Neuronal stem cell (in vitro differentiated cells): ENCODE measurements around the gene TCF4.

Experiments
- DNase-seq: peaks from one replicate; pipeline ENCODE4 v3.0.0-alpha.2; 2013; ENCODE audit warnings: low spot score
- H2AFZ ChIP-seq: one replicate; pipeline ENCODE4 v1.6.1; 2013; ENCODE audit warnings: mild to moderate bottlenecking, low read length, inconsistent platforms
- H2AK5ac ChIP-seq: 2 replicates; pipeline ENCODE4 v1.6.1; 2013; ENCODE audit warnings: low read depth, mild to moderate bottlenecking, inconsistent platforms, low read length, moderate library complexity, mixed read lengths
- H2BK120ac ChIP-seq: 2 replicates; pipeline ENCODE4 v1.6.1; 2013; ENCODE audit warnings: low read depth, mild to moderate bottlenecking, inconsistent platforms, low read length, moderate library complexity, mixed read lengths
- H2BK12ac ChIP-seq: one replicate; pipeline ENCODE4 v1.6.1; 2013; ENCODE audit warnings: low read length, inconsistent platforms
- H2BK15ac ChIP-seq: 2 replicates; pipeline ENCODE4 v1.6.1; 2013; ENCODE audit warnings: mild to moderate bottlenecking, low read length, inconsistent platforms, mixed read lengths
- H2BK5ac ChIP-seq: one replicate; pipeline ENCODE4 v1.6.1; 2013; ENCODE audit warnings: inconsistent platforms, mild to moderate bottlenecking, low read length, moderate library complexity
- H3K14ac ChIP-seq: one replicate; pipeline ENCODE4 v1.6.1; 2013; ENCODE audit warnings: low read length, inconsistent platforms
- H3K18ac ChIP-seq: 2 replicates; pipeline ENCODE4 v1.6.1; 2013; ENCODE audit warnings: low read length, inconsistent platforms
- H3K23ac ChIP-seq: 2 replicates; pipeline ENCODE4 v1.6.1; 2013; ENCODE audit warnings: low read depth, mild to moderate bottlenecking, mixed read lengths, low read length, inconsistent platforms; ENCODE audit not compliant: poor library complexity
- H3K27ac ChIP-seq: replicated peaks from 3 replicates; pipeline ENCODE4 v1.5.1; 2013; ENCODE audit warnings: low read length, inconsistent platforms
- H3K27me3 ChIP-seq, 3 experiments: 2 replicates each; pipeline ENCODE4 v1.6.1; 2013; ENCODE audit warnings: low read length in 3 of 3, mild to moderate bottlenecking in 2 of 3, inconsistent platforms in 1 of 3, low read depth in 1 of 3, mixed read lengths in 1 of 3, moderate library complexity in 1 of 3; ENCODE audit not compliant: control insufficient read depth in 3 of 3, insufficient read depth in 3 of 3
- H3K36me3 ChIP-seq, 2 donors: replicated peaks in 1 of 2; 2 replicates each; pipeline ENCODE4 v1.6.1; 2013; ENCODE audit warnings: low read length in 2 of 2; ENCODE audit not compliant: control insufficient read depth in 2 of 2, insufficient read depth in 2 of 2
- H3K4ac ChIP-seq: 2 replicates; pipeline ENCODE4 v1.6.1; 2013; ENCODE audit warnings: inconsistent platforms, mild to moderate bottlenecking, low read length, moderate library complexity
- H3K4me1 ChIP-seq, 2 donors: 1 replicate in 1 of 2; 2 replicates in 1 of 2; pipeline ENCODE4 v1.6.1; 2013; ENCODE audit warnings: low read length in 2 of 2, low read depth in 1 of 2; ENCODE audit not compliant: control insufficient read depth in 2 of 2, insufficient read depth in 1 of 2
- H3K4me2 ChIP-seq: one replicate; pipeline ENCODE4 v1.6.1; 2013; ENCODE audit warnings: mild to moderate bottlenecking, low read length, inconsistent platforms; ENCODE audit not compliant: insufficient read depth, poor library complexity, severe bottlenecking
- H3K4me3 ChIP-seq, 2 donors: 2 replicates each; pipeline ENCODE4 v1.5.1; 2013; ENCODE audit warnings: low read length in 2 of 2, mild to moderate bottlenecking in 2 of 2, inconsistent platforms in 1 of 2, moderate library complexity in 1 of 2
- H3K79me1 ChIP-seq: one replicate; pipeline ENCODE4 v1.6.1; 2013; ENCODE audit warnings: low read depth, mild to moderate bottlenecking, inconsistent platforms, low read length, moderate library complexity
- H3K9ac ChIP-seq: one replicate; pipeline ENCODE4 v1.6.1; 2013; ENCODE audit warnings: mild to moderate bottlenecking, low read depth, low read length, inconsistent platforms; ENCODE audit not compliant: poor library complexity
- H3K9me3 ChIP-seq, 2 donors: replicated peaks in 1 of 2; 2 replicates each; pipeline versions ENCODE3 to v1.6.1; 2013; ENCODE audit warnings: low read length in 2 of 2, mild to moderate bottlenecking in 2 of 2, inconsistent platforms in 1 of 2, low read depth in 1 of 2, mixed read lengths in 1 of 2, moderate library complexity in 1 of 2; ENCODE audit not compliant: control insufficient read depth in 2 of 2, insufficient read depth in 1 of 2
- H4K8ac ChIP-seq: one replicate; pipeline ENCODE4 v1.6.1; 2013; ENCODE audit warnings: low read depth, mild to moderate bottlenecking, inconsistent platforms, low read length, moderate library complexity
- H4K91ac ChIP-seq: one replicate; pipeline ENCODE4 v1.6.1; 2013; ENCODE audit warnings: low read length, low read depth, mild to moderate bottlenecking, inconsistent platforms; ENCODE audit not compliant: poor library complexity
- WGBS, 2 donors: extraction: QIAGEN DNeasy Blood & Tissue Kit; methylation state at CpG; one replicate each; pipeline ENCODE4 v1.1.7; 2013; ENCODE audit warnings: missing lambda C conversion rate in 2 of 2, mixed read lengths in 1 of 2; ENCODE audit not compliant: insufficient read length in 2 of 2, insufficient replicate concordance in 1 of 2; ENCODE audit errors: extremely low coverage in 2 of 2; 5-methylcytosine and 5-hydroxymethylcytosine counted together

TCF4 gene

GRCh38 chr18:55318951-55319441 lies 269.0 kb downstream of the TCF4 start:
- no peak overlapping the region for H3K4me3 ChIP-seq

GRCh38 chr18:55317864-55318263 lies 270.1 kb downstream of the TCF4 start:
- H4K91ac ChIP-seq, result no peak overlapping the region
- H3K79me1 ChIP-seq, result no peaks in the 10 kb centered on the region
- H2BK5ac ChIP-seq, result no peak overlapping the region
- H3K27me3 ChIP-seq, result peaks cover 0 to 6% (median 0%) of the 10 kb centered on the region in 3 experiments
- H3K4me1 ChIP-seq, result peaks cover 16 to 31% of the 10 kb centered on the region in 2 donors
- H4K8ac ChIP-seq, result no peak overlapping the region
- H3K36me3 ChIP-seq, result no peaks in the 10 kb centered on the region
- no peak overlapping the region for H2BK12ac ChIP-seq
- no peak overlapping the region for H3K23ac ChIP-seq
- no peak overlapping the region for H3K4ac ChIP-seq
- no peak overlapping the region for H2BK15ac ChIP-seq
- WGBS, 2 donors, result no CpG with 5 or more reads among the region's 6 CpGs
- no peak overlapping the region for H3K4me2 ChIP-seq
- no peak overlapping the region for H3K4me3 ChIP-seq
- DNase-seq, result no peak
- H2AK5ac ChIP-seq, result no peak overlapping the region
- H3K9me3 ChIP-seq, result no peaks in the 10 kb centered on the region
- no peak overlapping the region for H3K14ac ChIP-seq
- no peak overlapping the region for H3K27ac ChIP-seq
- H2AFZ ChIP-seq, result no peak overlapping the region
- H3K9ac ChIP-seq, result no peak overlapping the region
- no peak overlapping the region for H2BK120ac ChIP-seq
- no peak overlapping the region for H3K18ac ChIP-seq

More at GRCh38 chr18:55318951-55319441, 269.0 kb downstream of the TCF4 start:
- peaks cover 17 to 35% of the 10 kb centered on the region in 2 donors for H3K4me1 ChIP-seq
- WGBS, 2 donors, result no CpG with 5 or more reads among the region's 3 CpGs
- H3K14ac ChIP-seq, result no peak overlapping the region
- H2BK15ac ChIP-seq, result no peak overlapping the region
- no peak overlapping the region for H3K4me2 ChIP-seq
- no peak overlapping the region for H2AK5ac ChIP-seq
- H2BK120ac ChIP-seq, result no peak overlapping the region
- no peaks in the 10 kb centered on the region for H3K79me1 ChIP-seq
- no peak overlapping the region for H3K18ac ChIP-seq
- no peak overlapping the region for H4K91ac ChIP-seq
- H3K27me3 ChIP-seq, result peaks cover 0 to 6% (median 0%) of the 10 kb centered on the region in 3 experiments
- H3K36me3 ChIP-seq, result no peaks in the 10 kb centered on the region
- H2BK12ac ChIP-seq, result no peak overlapping the region
- no peak for DNase-seq
- H4K8ac ChIP-seq, result no peak overlapping the region
- H3K9me3 ChIP-seq, result no peaks in the 10 kb centered on the region
- no peak overlapping the region for H3K4ac ChIP-seq
- H2BK5ac ChIP-seq, result no peak overlapping the region
- H3K27ac ChIP-seq, result peak overlapping the region; percentile 13
- no peak overlapping the region for H3K9ac ChIP-seq
- H3K23ac ChIP-seq, result no peak overlapping the region
- no peak overlapping the region for H2AFZ ChIP-seq

- H3K79me1 ChIP-seq, result no peaks in the 10 kb centered on the region
- no peak overlapping the region for H4K8ac ChIP-seq
- H3K18ac ChIP-seq, result no peak overlapping the region
- H3K14ac ChIP-seq, result no peak overlapping the region
- H3K27ac ChIP-seq, result no peak overlapping the region
- no CpG with 5 or more reads among the region's 1 CpG for WGBS, 2 donors
- H2AK5ac ChIP-seq, result no peak overlapping the region
- no peak overlapping the region for H2BK120ac ChIP-seq
- no peak overlapping the region for H3K23ac ChIP-seq
- no peak overlapping the region for H2BK15ac ChIP-seq
- H2BK5ac ChIP-seq, result no peak overlapping the region
- H3K9me3 ChIP-seq, result no peaks in the 10 kb centered on the region
- no peak overlapping the region for H3K4me2 ChIP-seq
- no peak overlapping the region for H4K91ac ChIP-seq
- no peak overlapping the region for H2BK12ac ChIP-seq
- H3K4ac ChIP-seq, result no peak overlapping the region
- H3K27me3 ChIP-seq, result peaks cover 0 to 6% (median 0%) of the 10 kb centered on the region in 3 experiments
- H3K4me1 ChIP-seq, result peaks cover 16 to 30% of the 10 kb centered on the region in 2 donors
- no peak overlapping the region for H3K4me3 ChIP-seq
- H3K9ac ChIP-seq, result no peak overlapping the region
- DNase-seq, result no peak
- H2AFZ ChIP-seq, result no peak overlapping the region
- no peaks in the 10 kb centered on the region for H3K36me3 ChIP-seq
Observed at GRCh38 chr18:55317324-55317723, 270.7 kb downstream of the TCF4 start.

GRCh38 chr18:55316486-55317184 lies 271.4 kb downstream of the TCF4 start:
- H2BK12ac ChIP-seq, result no peak overlapping the region
- no peak overlapping the region for H3K14ac ChIP-seq
- H2BK120ac ChIP-seq, result no peak overlapping the region
- no peak overlapping the region for H2BK15ac ChIP-seq
- no peak overlapping the region for H3K4ac ChIP-seq
- no peak overlapping the region for H4K91ac ChIP-seq
- H3K23ac ChIP-seq, result no peak overlapping the region
- no peak overlapping the region for H3K9ac ChIP-seq
- H3K9me3 ChIP-seq, result no peaks in the 10 kb centered on the region
- no peak overlapping the region for H4K8ac ChIP-seq
- WGBS, 2 donors, result no CpG with 5 or more reads among the region's 4 CpGs
- no peak overlapping the region for H3K4me3 ChIP-seq
- no peaks in the 10 kb centered on the region for H3K36me3 ChIP-seq
- H2AK5ac ChIP-seq, result no peak overlapping the region
- no peaks in the 10 kb centered on the region for H3K79me1 ChIP-seq
- H3K27me3 ChIP-seq, result peaks cover 0 to 6% (median 0%) of the 10 kb centered on the region in 3 experiments
- no peak overlapping the region for H2BK5ac ChIP-seq
- no peak overlapping the region for H2AFZ ChIP-seq
- H3K18ac ChIP-seq, result no peak overlapping the region
- no peak overlapping the region for H3K4me2 ChIP-seq
- H3K4me1 ChIP-seq, result peaks cover 16 to 30% of the 10 kb centered on the region in 2 donors
- H3K27ac ChIP-seq, result no peak overlapping the region
- DNase-seq, result no peak
